Activated naive CD8-positive, alpha-beta T cell (primary cell): Measurements from ENCODE around the gene ACR.

Experiments used
- H3K27ac Mint-ChIP-seq: one replicate; pipeline ENCODE4 v1.8.0; 2021; ENCODE audit warnings: mixed read lengths
- H3K27me3 Mint-ChIP-seq: one replicate; pipeline ENCODE4 v1.8.0; 2021; ENCODE audit warnings: mixed read lengths
- H3K36me3 Mint-ChIP-seq: one replicate; pipeline ENCODE4 v1.8.0; 2021; ENCODE audit warnings: mixed read lengths
- H3K4me1 Mint-ChIP-seq: one replicate; pipeline ENCODE4 v1.8.0; 2021; ENCODE audit warnings: low read depth, mixed read lengths
- H3K4me3 Mint-ChIP-seq: one replicate; pipeline ENCODE4 v1.8.0; 2021; ENCODE audit warnings: mild to moderate bottlenecking, mixed read lengths
- H3K9me3 Mint-ChIP-seq: one replicate; pipeline ENCODE4 v1.8.0; 2021; ENCODE audit warnings: low read depth, mixed read lengths

The ACR gene

GRCh38 chr22:50699756-50700386, 38.1 kb upstream of the ACR start:
- H3K36me3 Mint-ChIP-seq: no peaks in the 10 kb centered on the region
- no peak overlapping the region for H3K27ac Mint-ChIP-seq
- H3K4me3 Mint-ChIP-seq: no peak overlapping the region
- peaks cover 12% of the 10 kb centered on the region for H3K4me1 Mint-ChIP-seq
- H3K27me3 Mint-ChIP-seq: no peaks in the 10 kb centered on the region
- no peaks in the 10 kb centered on the region for H3K9me3 Mint-ChIP-seq

GRCh38 chr22:50700387-50701075, 37.5 kb upstream of the ACR start:
- Mint-ChIP-seq H3K4me1 (peaks cover 12% of the 10 kb centered on the region), H3K27ac (no peak overlapping the region), H3K4me3 (no peak overlapping the region)

GRCh38 chr22:50701076-50701419, 37.0 kb upstream of the ACR start:
- no peaks in the 10 kb centered on the region for H3K9me3 Mint-ChIP-seq
- no peak overlapping the region for H3K4me3 Mint-ChIP-seq
- no peaks in the 10 kb centered on the region for H3K27me3 Mint-ChIP-seq
- H3K36me3 Mint-ChIP-seq: no peaks in the 10 kb centered on the region
- no peak overlapping the region for H3K27ac Mint-ChIP-seq
- H3K4me1 Mint-ChIP-seq: peaks cover 12% of the 10 kb centered on the region

More at GRCh38 chr22:50700387-50701075, 37.5 kb upstream of the ACR start:
- Mint-ChIP-seq H3K9me3 (no peaks in the 10 kb centered on the region), H3K27me3 (no peaks in the 10 kb centered on the region), H3K36me3 (no peaks in the 10 kb centered on the region)

GRCh38 chr22:50701428-50702154, 36.4 kb upstream of the ACR start:
- Mint-ChIP-seq H3K27ac (no peak overlapping the region), H3K4me3 (no peak overlapping the region), H3K36me3 (no peaks in the 10 kb centered on the region), H3K27me3 (no peaks in the 10 kb centered on the region), H3K4me1 (peaks cover 12% of the 10 kb centered on the region), H3K9me3 (no peaks in the 10 kb centered on the region)

GRCh38 chr22:50702261-50702671, 35.7 kb upstream of the ACR start:
- no peaks in the 10 kb centered on the region for H3K27me3 Mint-ChIP-seq
- H3K36me3 Mint-ChIP-seq: no peaks in the 10 kb centered on the region
- no peak overlapping the region for H3K4me3 Mint-ChIP-seq
- no peak overlapping the region for H3K27ac Mint-ChIP-seq
- peaks cover 12% of the 10 kb centered on the region for H3K4me1 Mint-ChIP-seq
- no peaks in the 10 kb centered on the region for H3K9me3 Mint-ChIP-seq

- Mint-ChIP-seq H3K4me1 (peaks cover 12% of the 10 kb centered on the region), H3K27me3 (no peaks in the 10 kb centered on the region), H3K4me3 (no peak overlapping the region), H3K27ac (no peak overlapping the region), H3K36me3 (no peaks in the 10 kb centered on the region), H3K9me3 (no peaks in the 10 kb centered on the region)
These were observed 34.9 kb upstream of the ACR start for GRCh38 chr22:50702821-50703725.

- H3K9me3 Mint-ChIP-seq: no peaks in the 10 kb centered on the region
- H3K27ac Mint-ChIP-seq: no peak overlapping the region
- H3K36me3 Mint-ChIP-seq: no peaks in the 10 kb centered on the region
- no peaks in the 10 kb centered on the region for H3K27me3 Mint-ChIP-seq
- H3K4me1 Mint-ChIP-seq: peaks cover 12% of the 10 kb centered on the region
- no peak overlapping the region for H3K4me3 Mint-ChIP-seq
These were observed 34.1 kb upstream of the ACR start for GRCh38 chr22:50703726-50704509.

GRCh38 chr22:50704510-50705218, 33.3 kb upstream of the ACR start:
- Mint-ChIP-seq H3K36me3 (no peaks in the 10 kb centered on the region), H3K9me3 (no peaks in the 10 kb centered on the region), H3K4me3 (no peak overlapping the region), H3K4me1 (peaks cover 12% of the 10 kb centered on the region), H3K27ac (no peak overlapping the region), H3K27me3 (no peaks in the 10 kb centered on the region)

- Mint-ChIP-seq H3K36me3 (no peaks in the 10 kb centered on the region), H3K9me3 (no peaks in the 10 kb centered on the region), H3K27me3 (no peaks in the 10 kb centered on the region), H3K4me3 (no peak overlapping the region), H3K4me1 (peaks cover 12% of the 10 kb centered on the region), H3K27ac (no peak overlapping the region)
These were observed 32.7 kb upstream of the ACR start for GRCh38 chr22:50705219-50705691.

GRCh38 chr22:50705851-50706351, 32.1 kb upstream of the ACR start:
- H3K4me3 Mint-ChIP-seq: no peak overlapping the region
- no peak overlapping the region for H3K27ac Mint-ChIP-seq
- no peaks in the 10 kb centered on the region for H3K9me3 Mint-ChIP-seq
- no peaks in the 10 kb centered on the region for H3K27me3 Mint-ChIP-seq
- H3K36me3 Mint-ChIP-seq: no peaks in the 10 kb centered on the region
- peaks cover 12% of the 10 kb centered on the region for H3K4me1 Mint-ChIP-seq

GRCh38 chr22:50706481-50707125, 31.4 kb upstream of the ACR start:
- no peaks in the 10 kb centered on the region for H3K27me3 Mint-ChIP-seq
- peaks cover 12% of the 10 kb centered on the region for H3K4me1 Mint-ChIP-seq
- no peaks in the 10 kb centered on the region for H3K36me3 Mint-ChIP-seq
- H3K4me3 Mint-ChIP-seq: no peak overlapping the region
- no peak overlapping the region for H3K27ac Mint-ChIP-seq
- no peaks in the 10 kb centered on the region for H3K9me3 Mint-ChIP-seq

- H3K9me3 Mint-ChIP-seq: no peaks in the 10 kb centered on the region
- no peaks in the 10 kb centered on the region for H3K4me1 Mint-ChIP-seq
- H3K36me3 Mint-ChIP-seq: no peaks in the 10 kb centered on the region
- no peaks in the 10 kb centered on the region for H3K27me3 Mint-ChIP-seq
- H3K4me3 Mint-ChIP-seq: no peak overlapping the region
- no peak overlapping the region for H3K27ac Mint-ChIP-seq
These were observed 29.5 kb upstream of the ACR start for GRCh38 chr22:50708474-50708873.

GRCh38 chr22:50708996-50709395, 29.0 kb upstream of the ACR start:
- no peak overlapping the region for H3K4me3 Mint-ChIP-seq
- no peak overlapping the region for H3K27ac Mint-ChIP-seq
- no peaks in the 10 kb centered on the region for H3K4me1 Mint-ChIP-seq
- H3K9me3 Mint-ChIP-seq: no peaks in the 10 kb centered on the region
- H3K36me3 Mint-ChIP-seq: no peaks in the 10 kb centered on the region
- no peaks in the 10 kb centered on the region for H3K27me3 Mint-ChIP-seq
